ENCODE data around the gene CHADL.

CHADL gene

GRCh38 chr22:41231369-41231768 lies 9.4 kb downstream of the CHADL start:
- no peaks in the 10 kb centered on the region for H3K27me3 ChIP-seq (ENCODE audit: control insufficient read depth, low read length)
- peaks cover 7% of the 10 kb centered on the region; the same call in 1 of the 2 replicates for H4K20me1 ChIP-seq (ENCODE audit: control insufficient read depth, insufficient read depth, low read depth, low read length)
- no peak overlapping the region for H3K4me2 ChIP-seq (ENCODE audit: low read length)
- TF ChIP-seq CTCF (IDR thresholded peaks at IDR 0.05; ENCODE audit: low read depth, low read length, poor library complexity, severe bottlenecking) = no peak
- TF ChIP-seq EZH2phosphoT487 (IDR thresholded peaks at IDR 0.05; ENCODE audit: borderline replicate concordance, low read length) = no peak
- no peak overlapping the region for H3K4me3 ChIP-seq (ENCODE audit: low read length)
- H3K27ac ChIP-seq (ENCODE audit: low read depth, low read length) = no peak overlapping the region
- H3K9me3 ChIP-seq (ENCODE audit: control insufficient read depth, insufficient read depth, low read length) = no peaks in the 10 kb centered on the region
- no peaks in the 10 kb centered on the region for H3K4me1 ChIP-seq (ENCODE audit: control insufficient read depth, low read length)
- no peaks in the 10 kb centered on the region for H3F3A ChIP-seq (ENCODE audit: control insufficient read depth, insufficient read depth)
- H3K9me2 ChIP-seq (replicated peaks; ENCODE audit: control insufficient read depth, low read length) = no peaks in the 10 kb centered on the region
- no peaks in the 10 kb centered on the region for H3K79me2 ChIP-seq (ENCODE audit: control insufficient read depth, low read length)
- H3K36me3 ChIP-seq (ENCODE audit: control insufficient read depth, low read length) = peaks cover 40% of the 10 kb centered on the region

DNA sequence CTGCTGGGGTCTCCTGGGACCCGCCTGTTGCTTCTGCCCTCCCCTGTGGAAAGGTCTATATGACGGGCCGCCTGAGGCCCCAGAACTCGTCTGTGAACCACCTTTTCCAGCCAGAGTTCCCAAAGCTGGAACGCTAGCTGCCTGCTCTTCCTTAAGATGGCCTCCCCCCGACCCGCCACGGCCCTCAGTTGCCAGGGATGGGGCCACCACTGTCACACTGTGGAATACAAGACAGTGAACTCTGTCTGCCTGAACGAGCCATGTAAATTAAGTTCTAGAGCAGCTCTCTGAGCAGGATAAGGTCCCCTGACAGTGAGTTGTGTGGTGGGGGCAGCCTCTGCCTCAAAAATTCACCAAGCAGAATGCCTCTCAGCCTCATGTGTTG lies 10.3 kb downstream of the CHADL start:
- H3K4me3 ChIP-seq (ENCODE audit: low read length) = no peak overlapping the region
- H3K79me2 ChIP-seq (ENCODE audit: control insufficient read depth, low read length) = no peaks in the 10 kb centered on the region
- H3K9me2 ChIP-seq (replicated peaks; ENCODE audit: control insufficient read depth, low read length) = no peaks in the 10 kb centered on the region
- peaks cover 47% of the 10 kb centered on the region for H3K36me3 ChIP-seq (ENCODE audit: control insufficient read depth, low read length)
- no peaks in the 10 kb centered on the region for H3F3A ChIP-seq (ENCODE audit: control insufficient read depth, insufficient read depth)
- no peaks in the 10 kb centered on the region for H3K9me3 ChIP-seq (ENCODE audit: control insufficient read depth, insufficient read depth, low read length)
- H3K4me1 ChIP-seq (ENCODE audit: control insufficient read depth, low read length) = no peaks in the 10 kb centered on the region
- H3K27ac ChIP-seq (ENCODE audit: low read depth, low read length) = no peak overlapping the region
- peaks cover 7% of the 10 kb centered on the region; the same call in 1 of the 2 replicates for H4K20me1 ChIP-seq (ENCODE audit: control insufficient read depth, insufficient read depth, low read depth, low read length)
- TF ChIP-seq CTCF (IDR thresholded peaks at IDR 0.05; ENCODE audit: low read depth, low read length, poor library complexity, severe bottlenecking) = no peak
- no peak for TF ChIP-seq EZH2phosphoT487 (IDR thresholded peaks at IDR 0.05; ENCODE audit: borderline replicate concordance, low read length)
- no peak overlapping the region for H3K4me2 ChIP-seq (ENCODE audit: low read length)
- H3K27me3 ChIP-seq (ENCODE audit: control insufficient read depth, low read length) = no peaks in the 10 kb centered on the region

GRCh38 chr22:41229730-41230400 lies 10.9 kb downstream of the CHADL start:
- Histone ChIP-seq H3K27ac (ENCODE audit: low read depth, low read length) (no peak overlapping the region), H3K79me2 (ENCODE audit: control insufficient read depth, low read length) (no peaks in the 10 kb centered on the region), H4K20me1 (ENCODE audit: control insufficient read depth, insufficient read depth, low read depth, low read length) (peaks cover 7% of the 10 kb centered on the region; the same call in 1 of the 2 replicates), H3K4me3 (ENCODE audit: low read length) (no peak overlapping the region), H3K9me3 (ENCODE audit: control insufficient read depth, insufficient read depth, low read length) (no peaks in the 10 kb centered on the region), H3K36me3 (ENCODE audit: control insufficient read depth, low read length) (peaks cover 52% of the 10 kb centered on the region), H3K4me1 (ENCODE audit: control insufficient read depth, low read length) (no peaks in the 10 kb centered on the region), H3K4me2 (ENCODE audit: low read length) (no peak overlapping the region), H3K27me3 (ENCODE audit: control insufficient read depth, low read length) (no peaks in the 10 kb centered on the region), H3K9me2 (replicated peaks; ENCODE audit: control insufficient read depth, low read length) (no peaks in the 10 kb centered on the region), H3F3A (ENCODE audit: control insufficient read depth, insufficient read depth) (no peaks in the 10 kb centered on the region)
- TF ChIP-seq EZH2phosphoT487 (IDR thresholded peaks at IDR 0.05; ENCODE audit: borderline replicate concordance, low read length) (no peak), CTCF (IDR thresholded peaks at IDR 0.05; ENCODE audit: low read depth, low read length, poor library complexity, severe bottlenecking) (no peak)

Data from DOHH2 (cell line).